ENCODE measurements around the gene ZXDC.

GRCh38 chr3:126490619-126491018, 14.9 kb upstream of the ZXDC start:
- TF ChIP-seq EZH2 (IDR thresholded peaks at IDR 0.05; ENCODE audit: insufficient read depth, poor library complexity, severe bottlenecking) (no peak), EZH2phosphoT487 (IDR thresholded peaks at IDR 0.05; ENCODE audit: insufficient read depth, low read depth) (no peak)
